SK-N-MC (cell line): Measurements from ENCODE around the gene PEX3.

ENCODE experiments used
- DNase-seq: peaks from one replicate; pipeline ENCODE4 v3.0.0-alpha.2; 2011; ENCODE audit warnings: low read depth, low spot score
- H3K27ac ChIP-seq: fragments of 200-600 bp; sonication (generic); 2 replicates; pipeline ENCODE4 v1.5.1; 2016; ENCODE audit warnings: mixed run types
- H3K36me3 ChIP-seq: fragments of 200-600 bp; sonication (generic); 2 replicates; pipeline ENCODE4 v1.6.1; 2017; ENCODE audit warnings: antibody characterized with exemption, low read length, mixed read lengths; ENCODE audit not compliant: insufficient read depth
- H3K4me3 ChIP-seq: fragments of 200-600 bp; sonication (generic); 2 replicates; pipeline ENCODE4 v1.5.1; 2016
- H3K9ac ChIP-seq: fragments of 200-600 bp; sonication (generic); 2 replicates; pipeline ENCODE4 v1.8.0; 2017; ENCODE audit warnings: mixed run types, mixed read lengths; ENCODE audit not compliant: insufficient read length
- H3K9me3 ChIP-seq: fragments of 200-600 bp; sonication (generic); 2 replicates; pipeline ENCODE4 v1.6.1; 2017; ENCODE audit warnings: low read depth, mild to moderate bottlenecking, antibody characterized with exemption, low read length, moderate library complexity, mixed read lengths
- EZH2 ChIP-seq: fragments of 200-600 bp; sonication (generic); IDR thresholded peaks from one replicate; pipeline ENCODE4 v1.6.1; 2017; ENCODE audit warnings: antibody characterized with exemption
- FOXP2 ChIP-seq: optimal IDR thresholded peaks from 2 replicates; pipeline ENCODE3; 2011; ENCODE audit warnings: mild to moderate bottlenecking, moderate library complexity; ENCODE audit not compliant: insufficient read depth; ENCODE audit errors: extremely low read length, control extremely low read depth
- POLR2AphosphoS5 ChIP-seq: IDR thresholded peaks from 2 replicates; pipeline ENCODE4 v1.6.1; 2012; ENCODE audit warnings: mild to moderate bottlenecking, low read depth, low read length, borderline replicate concordance

Gene PEX3

GRCh38 chr6:143486752-143487151, 36.1 kb downstream of the PEX3 start:
- Histone ChIP-seq H3K9ac (no peak overlapping the region), H3K27ac (no peak overlapping the region), H3K9me3 (no peaks in the 10 kb centered on the region), H3K36me3 (no peaks in the 10 kb centered on the region), H3K4me3 (no peak overlapping the region)
- no peak for DNase-seq
- TF ChIP-seq FOXP2 (no peak), EZH2 (no peak), POLR2AphosphoS5 (no peak)

- no peak for TF ChIP-seq EZH2
- no peak for TF ChIP-seq FOXP2
- Histone ChIP-seq H3K9me3 (no peaks in the 10 kb centered on the region), H3K36me3 (no peaks in the 10 kb centered on the region)
These were observed 39.6 kb downstream of the PEX3 start for GRCh38 chr6:143490244-143490643.

DNA sequence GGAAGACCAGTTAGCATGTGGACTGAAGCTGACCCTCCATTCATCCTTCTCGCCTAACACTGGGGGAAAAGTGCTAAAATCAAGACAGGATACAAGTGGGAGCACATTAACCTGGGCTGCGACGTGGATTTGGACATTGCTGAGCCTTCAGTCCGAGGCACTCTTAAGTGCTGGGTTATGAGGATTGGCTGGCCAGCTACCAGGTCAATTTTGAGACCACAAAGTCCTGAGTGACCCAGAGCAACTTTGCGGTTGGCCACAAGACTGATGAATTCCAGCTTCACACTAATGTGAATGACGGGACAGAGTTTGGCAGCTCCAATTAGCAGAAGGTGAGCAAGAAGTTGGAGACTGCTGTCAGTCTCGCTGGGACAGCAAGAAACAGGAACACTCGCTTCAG, 40.2 kb downstream of the PEX3 start:
- TF ChIP-seq FOXP2 (no peak), POLR2AphosphoS5 (no peak), EZH2 (no peak)
- Histone ChIP-seq H3K9me3 (no peaks in the 10 kb centered on the region), H3K27ac (no peak overlapping the region), H3K4me3 (no peak overlapping the region), H3K9ac (no peak overlapping the region), H3K36me3 (no peaks in the 10 kb centered on the region)
- no peak for DNase-seq

More at GRCh38 chr6:143490244-143490643, 39.6 kb downstream of the PEX3 start:
- Histone ChIP-seq H3K4me3 (no peak overlapping the region), H3K27ac (no peak overlapping the region), H3K9ac (no peak overlapping the region)
- DNase-seq, result no peak

- H3K36me3 ChIP-seq, result no peaks in the 10 kb centered on the region
- DNase-seq, result no peak
These were observed 46.4 kb downstream of the PEX3 start for GRCh38 chr6:143496974-143497373.

DNA sequence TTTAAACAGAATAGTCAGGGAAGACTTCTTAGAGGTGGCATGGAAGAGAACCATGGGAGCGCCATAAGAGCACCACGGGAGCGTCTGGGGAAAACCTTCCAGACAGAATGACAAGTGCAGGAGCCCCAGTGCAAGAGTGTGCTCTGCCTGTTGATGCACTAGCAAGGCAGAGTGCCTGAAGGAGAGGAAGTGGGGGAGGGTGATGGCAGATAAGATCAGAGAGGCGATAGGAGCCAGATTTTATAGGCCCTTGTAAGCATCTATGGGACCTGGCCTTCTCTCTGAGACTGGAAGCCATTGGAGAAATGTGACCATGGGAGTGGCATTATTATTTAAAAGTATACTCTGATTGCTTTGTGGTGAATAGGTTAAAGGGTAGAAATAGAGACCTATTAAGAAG, 47.8 kb downstream of the PEX3 start:
- no peak for DNase-seq
- no peak overlapping the region for H3K9ac ChIP-seq
- no peak overlapping the region for H3K4me3 ChIP-seq
- H3K36me3 ChIP-seq, result no peaks in the 10 kb centered on the region
- H3K27ac ChIP-seq, result no peak overlapping the region
- H3K9me3 ChIP-seq, result no peaks in the 10 kb centered on the region
- TF ChIP-seq FOXP2 (no peak), EZH2 (no peak), POLR2AphosphoS5 (no peak)

More at GRCh38 chr6:143496974-143497373, 46.4 kb downstream of the PEX3 start:
- TF ChIP-seq EZH2, result no peak
- Histone ChIP-seq H3K4me3 (no peak overlapping the region), H3K27ac (no peak overlapping the region), H3K9me3 (no peaks in the 10 kb centered on the region), H3K9ac (no peak overlapping the region)

- Histone ChIP-seq H3K27ac (no peak overlapping the region), H3K4me3 (no peak overlapping the region), H3K9me3 (no peaks in the 10 kb centered on the region), H3K36me3 (no peaks in the 10 kb centered on the region), H3K9ac (no peak overlapping the region)
- no peak for DNase-seq
- TF ChIP-seq EZH2 (no peak), POLR2AphosphoS5 (no peak), FOXP2 (no peak)
These were observed 51.2 kb downstream of the PEX3 start for GRCh38 chr6:143501851-143502250.

DNA sequence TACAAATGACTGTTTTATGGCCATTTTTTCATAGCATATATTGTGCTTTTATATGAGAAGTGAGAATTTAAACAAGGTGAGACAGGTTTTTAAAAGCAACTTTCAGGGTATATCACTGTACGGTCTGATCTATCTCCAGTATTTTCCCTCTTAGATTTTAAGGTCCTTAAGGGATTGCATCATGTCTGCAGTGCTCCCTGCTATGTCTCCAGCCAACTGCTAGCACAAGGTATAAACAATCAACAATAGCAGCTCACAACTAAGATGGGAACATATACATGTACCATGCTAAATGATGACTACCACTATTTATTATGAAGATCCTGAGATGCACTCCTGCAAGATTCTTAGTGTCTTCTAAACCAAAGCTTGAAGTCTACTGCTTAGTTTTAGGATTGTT, 53.8 kb downstream of the PEX3 start:
- no peak overlapping the region for H3K4me3 ChIP-seq
- TF ChIP-seq FOXP2, result no peak
- no peak for TF ChIP-seq POLR2AphosphoS5
- TF ChIP-seq EZH2, result no peak
- no peak overlapping the region for H3K27ac ChIP-seq

DNA sequence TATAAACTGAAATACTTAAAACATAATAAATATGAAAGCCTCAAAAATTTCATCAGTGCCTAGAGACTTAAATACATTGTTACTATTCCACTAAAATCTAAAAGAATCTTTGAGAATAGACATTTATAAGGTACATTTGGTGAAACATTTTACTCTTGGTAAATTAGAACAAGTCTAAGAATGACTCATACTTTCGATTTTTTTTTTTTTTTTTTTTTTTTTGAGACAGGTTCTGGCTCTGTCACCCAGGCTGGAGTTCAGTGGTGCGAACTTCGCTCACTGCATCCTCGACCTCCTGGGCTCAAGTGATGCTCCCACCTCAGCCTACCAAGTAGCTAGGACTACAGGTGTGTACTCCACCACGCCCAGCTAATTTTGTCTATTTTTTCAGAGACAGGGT, 54.5 kb downstream of the PEX3 start:
- no peaks in the 10 kb centered on the region for H3K36me3 ChIP-seq
- no peak overlapping the region for H3K27ac ChIP-seq
- no peak overlapping the region for H3K4me3 ChIP-seq
- H3K9me3 ChIP-seq, result no peaks in the 10 kb centered on the region
- TF ChIP-seq FOXP2 (no peak), EZH2 (no peak), POLR2AphosphoS5 (no peak)
- H3K9ac ChIP-seq, result no peak overlapping the region
- DNase-seq, result no peak

More for the DNA sequence above, 53.8 kb downstream of the PEX3 start:
- no peak overlapping the region for H3K9ac ChIP-seq
- no peak for DNase-seq
- H3K9me3 ChIP-seq, result no peaks in the 10 kb centered on the region
- H3K36me3 ChIP-seq, result no peaks in the 10 kb centered on the region

GRCh38 chr6:143505537-143505936, 54.9 kb downstream of the PEX3 start:
- TF ChIP-seq EZH2 (no peak), POLR2AphosphoS5 (no peak), FOXP2 (no peak)
- no peaks in the 10 kb centered on the region for H3K9me3 ChIP-seq
- no peak overlapping the region for H3K9ac ChIP-seq
- H3K4me3 ChIP-seq, result no peak overlapping the region
- H3K36me3 ChIP-seq, result no peaks in the 10 kb centered on the region
- no peak overlapping the region for H3K27ac ChIP-seq
- no peak for DNase-seq
